HG02642 (cell line): ENCODE measurements around the gene MT1H.

Experiments
- ATAC-seq: cut with Tn5 transposase; IDR thresholded peaks from one replicate; pipeline ENCODE4 v1.9.1; 2021; ENCODE audit warnings: mild to moderate bottlenecking; ENCODE audit not compliant: unreplicated experiment, poor library complexity

Gene MT1H

GRCh38 chr16:56635441-56635967 lies 34.1 kb upstream of the MT1H start:
- ATAC-seq = no peak

GRCh38 chr16:56636616-56637413 lies 32.8 kb upstream of the MT1H start:
- no peak for ATAC-seq

GRCh38 chr16:56637814-56638750 lies 31.5 kb upstream of the MT1H start, which contains the start of gene MT1A:
MT1A (plus strand) TSS chr16:56638666; CDS start chr16:56638739, 73 bp downstream.
- no peak for ATAC-seq

- no peak for ATAC-seq
Observed at GRCh38 chr16:56639045-56639444, 30.6 kb upstream of the MT1H start.

GRCh38 chr16:56640076-56640475 lies 29.5 kb upstream of the MT1H start:
- ATAC-seq = no peak

GRCh38 chr16:56641166-56641565 lies 28.4 kb upstream of the MT1H start:
- ATAC-seq = no peak

- ATAC-seq = peak; percentile 71
Observed at GRCh38 chr16:56643080-56643778, 26.4 kb upstream of the MT1H start.

- ATAC-seq = no peak
Observed at GRCh38 chr16:56643833-56644232, 25.8 kb upstream of the MT1H start.

GRCh38 chr16:56645311-56645710 lies 24.3 kb upstream of the MT1H start:
- no peak for ATAC-seq

GRCh38 chr16:56645838-56646237 lies 23.8 kb upstream of the MT1H start:
- no peak for ATAC-seq

GRCh38 chr16:56647641-56648431 lies 21.8 kb upstream of the MT1H start:
- no peak for ATAC-seq

GRCh38 chr16:56649271-56649670 lies 20.3 kb upstream of the MT1H start:
- no peak for ATAC-seq

- ATAC-seq = no peak
Observed at GRCh38 chr16:56649820-56650219, 19.8 kb upstream of the MT1H start.

- ATAC-seq = no peak
Observed at GRCh38 chr16:56651586-56651985, 18.0 kb upstream of the MT1H start, which contains the start of gene MT1B. MT1B (plus strand) TSS chr16:56651886; CDS start chr16:56651954, 68 bp downstream.

GRCh38 chr16:56652600-56652999 lies 17.0 kb upstream of the MT1H start:
- ATAC-seq = no peak

- ATAC-seq = no peak
Observed at GRCh38 chr16:56653218-56653617, 16.4 kb upstream of the MT1H start.

- peak; percentile 68 for ATAC-seq
Observed at GRCh38 chr16:56657555-56658326, 11.9 kb upstream of the MT1H start, which contains the start of gene MT1F. MT1F (plus strand) TSS chr16:56657959; CDS start chr16:56658059, 100 bp downstream.

- no peak for ATAC-seq
Observed at GRCh38 chr16:56658327-56658875, 11.2 kb upstream of the MT1H start.
